Muscle layer of colon (tissue), 2 donors: Measurements from ENCODE around the gene JMJD7.
A peak's percentile ranks its signal among the peaks of the same experiment; 100 is the strongest.

Experiments used
- H3K27ac ChIP-seq: one replicate; pipeline ENCODE4 v1.7.0; 2013; ENCODE audit warnings: low read depth, mild to moderate bottlenecking, low read length, moderate library complexity
- H3K27me3 ChIP-seq, 2 donors: one replicate each; pipeline ENCODE4 v1.7.0; 2013; ENCODE audit warnings: low read length in 2 of 2, mild to moderate bottlenecking in 2 of 2; ENCODE audit not compliant: insufficient read depth in 2 of 2, control insufficient read depth in 1 of 2
- H3K36me3 ChIP-seq: one replicate; pipeline ENCODE4 v1.7.0; 2013; ENCODE audit warnings: mild to moderate bottlenecking, low read length; ENCODE audit not compliant: insufficient read depth
- H3K4me1 ChIP-seq: one replicate; pipeline ENCODE4 v1.7.0; 2013; ENCODE audit warnings: mild to moderate bottlenecking, low read length; ENCODE audit not compliant: insufficient read depth
- H3K4me3 ChIP-seq, 2 donors: one replicate each; pipeline ENCODE4 v1.7.0; 2013; ENCODE audit warnings: low read length in 2 of 2, low read depth in 1 of 2, mild to moderate bottlenecking in 1 of 2, moderate library complexity in 1 of 2
- H3K9ac ChIP-seq: one replicate; pipeline ENCODE4 v1.7.0; 2013; ENCODE audit warnings: low read length
- H3K9me3 ChIP-seq: one replicate; pipeline ENCODE4 v1.7.0; 2013; ENCODE audit warnings: mild to moderate bottlenecking, low read length
- donor health status: abdominal sarcoma.
- donor health status: Adenocarcinoma of cecum.

JMJD7 gene

GRCh38 chr15:41827880-41828806 lies at the start of gene JMJD7:
TSS of gene JMJD7 (plus strand) at chr15:41828092. CDS start at chr15:41828125, 33 bp downstream.
- H3K9ac ChIP-seq: peak within 1 kb of the TSS; percentile 67
- H3K27me3 ChIP-seq: no peaks in the 10 kb centered on the region
- no peaks in the 10 kb centered on the region for H3K9me3 ChIP-seq
- H3K4me1 ChIP-seq: peaks cover 10% of the 10 kb centered on the region
- H3K27ac ChIP-seq: peak within 1 kb of the TSS; percentile 85
- H3K4me3 ChIP-seq: peak within 1 kb of the TSS; percentile 80 to 81
- peaks cover 23% of the 10 kb centered on the region for H3K36me3 ChIP-seq

- Histone ChIP-seq H3K27ac (no peak overlapping the region), H3K4me3 (no peak overlapping the region), H3K4me1 (peaks cover 57% of the 10 kb centered on the region), H3K36me3 (no peaks in the 10 kb centered on the region), H3K9ac (no peak overlapping the region), H3K27me3 (no peaks in the 10 kb centered on the region), H3K9me3 (no peaks in the 10 kb centered on the region)
Observed at GRCh38 chr15:41778521-41778920, 49.4 kb upstream of the JMJD7 start.

- Histone ChIP-seq H3K9ac (no peak overlapping the region), H3K27ac (no peak overlapping the region)
Observed at GRCh38 chr15:41779662-41780157, 48.2 kb upstream of the JMJD7 start.

GRCh38 chr15:41780266-41780665 lies 47.6 kb upstream of the JMJD7 start:
- Histone ChIP-seq H3K4me1 (peaks cover 52% of the 10 kb centered on the region), H3K9ac (no peak overlapping the region)

More at GRCh38 chr15:41779662-41780157, 48.2 kb upstream of the JMJD7 start:
- Histone ChIP-seq H3K9me3 (no peaks in the 10 kb centered on the region), H3K4me3 (no peak overlapping the region), H3K36me3 (no peaks in the 10 kb centered on the region), H3K4me1 (peaks cover 54% of the 10 kb centered on the region), H3K27me3 (no peaks in the 10 kb centered on the region)

GRCh38 chr15:41780727-41781126 lies 47.2 kb upstream of the JMJD7 start:
- H3K4me3 ChIP-seq: no peak overlapping the region
- H3K4me1 ChIP-seq: peaks cover 47% of the 10 kb centered on the region
- H3K9ac ChIP-seq: no peak overlapping the region
- no peaks in the 10 kb centered on the region for H3K27me3 ChIP-seq
- no peak overlapping the region for H3K27ac ChIP-seq
- no peaks in the 10 kb centered on the region for H3K36me3 ChIP-seq
- no peaks in the 10 kb centered on the region for H3K9me3 ChIP-seq

More at GRCh38 chr15:41780266-41780665, 47.6 kb upstream of the JMJD7 start:
- H3K36me3 ChIP-seq: no peaks in the 10 kb centered on the region
- no peaks in the 10 kb centered on the region for H3K27me3 ChIP-seq
- H3K9me3 ChIP-seq: no peaks in the 10 kb centered on the region
- no peak overlapping the region for H3K4me3 ChIP-seq
- H3K27ac ChIP-seq: no peak overlapping the region

GRCh38 chr15:41782371-41783282 lies 45.3 kb upstream of the JMJD7 start:
- Histone ChIP-seq H3K4me3 (no peak overlapping the region), H3K27me3 (no peaks in the 10 kb centered on the region), H3K9me3 (no peaks in the 10 kb centered on the region), H3K4me1 (peaks cover 28% of the 10 kb centered on the region), H3K36me3 (no peaks in the 10 kb centered on the region), H3K27ac (no peak overlapping the region), H3K9ac (no peak overlapping the region)

- Histone ChIP-seq H3K27ac (no peak overlapping the region), H3K4me1 (peaks cover 21% of the 10 kb centered on the region), H3K27me3 (no peaks in the 10 kb centered on the region), H3K9ac (no peak overlapping the region), H3K4me3 (no peak overlapping the region), H3K9me3 (no peaks in the 10 kb centered on the region), H3K36me3 (no peaks in the 10 kb centered on the region)
Observed at GRCh38 chr15:41783296-41783695, 44.6 kb upstream of the JMJD7 start.

- Histone ChIP-seq H3K27me3 (no peaks in the 10 kb centered on the region), H3K4me3 (no peak overlapping the region), H3K36me3 (no peaks in the 10 kb centered on the region), H3K4me1 (peaks cover 37% of the 10 kb centered on the region), H3K27ac (no peak overlapping the region), H3K9ac (no peak overlapping the region), H3K9me3 (no peaks in the 10 kb centered on the region)
Observed at GRCh38 chr15:41788262-41788661, 39.6 kb upstream of the JMJD7 start.

GRCh38 chr15:41789236-41789635 lies 38.7 kb upstream of the JMJD7 start:
- Histone ChIP-seq H3K27ac (no peak overlapping the region), H3K4me1 (peaks cover 37% of the 10 kb centered on the region), H3K4me3 (no peak overlapping the region), H3K36me3 (no peaks in the 10 kb centered on the region), H3K9me3 (no peaks in the 10 kb centered on the region), H3K27me3 (no peaks in the 10 kb centered on the region), H3K9ac (no peak overlapping the region)

GRCh38 chr15:41789662-41790061 lies 38.2 kb upstream of the JMJD7 start:
- Histone ChIP-seq H3K4me3 (no peak overlapping the region), H3K27ac (no peak overlapping the region), H3K27me3 (no peaks in the 10 kb centered on the region), H3K4me1 (peaks cover 37% of the 10 kb centered on the region), H3K9me3 (no peaks in the 10 kb centered on the region), H3K36me3 (no peaks in the 10 kb centered on the region), H3K9ac (no peak overlapping the region)

GRCh38 chr15:41790169-41790568 lies 37.7 kb upstream of the JMJD7 start:
- Histone ChIP-seq H3K9ac (no peak overlapping the region), H3K27me3 (no peaks in the 10 kb centered on the region), H3K27ac (no peak overlapping the region), H3K9me3 (no peaks in the 10 kb centered on the region), H3K4me1 (peaks cover 37% of the 10 kb centered on the region), H3K36me3 (no peaks in the 10 kb centered on the region), H3K4me3 (no peak overlapping the region)
